A549 (cell line): ENCODE results near the gene STX8. TPM values are rescaled to one million over a fixed set of nuclear protein-coding genes. Genes with fewer than 3 reads are reported as not detected.

Experiments
- ATAC-seq, 2 experiments: fragments of 200-7000 bp in 1 of 2; fragments of >200 bp in 1 of 2; cut with Nextera tagmentation in 1 of 2; cut with Tn5 transposase in 1 of 2; 3 replicates each; pipeline versions ENCODE4 v1.8.0 to v1.9.1; 2018 to 2020; ENCODE audit warnings: mild to moderate bottlenecking in 1 of 2, moderate library complexity in 1 of 2
- CTCF ChIA-PET: fragments of 300-600 bp; sonication (Branson Sonifier 250); formaldehyde crosslinking; extraction: SDS; loops from one replicate; lab custom pipeline; 2021; ENCODE audit warnings: antibody characterized with exemption, inconsistent platforms; lab: Yijun Ruan, JAX
- POLR2A ChIA-PET: fragments of 350-600 bp; formaldehyde crosslinking; extraction: SDS; loops from one replicate; lab custom pipeline; 2021; ENCODE audit warnings: antibody characterized with exemption, inconsistent platforms; lab: Yijun Ruan, JAX
- DNase-seq, 2 experiments: peaks; one replicate each; pipeline versions ENCODE4 v3.0.0 to v3.0.0-alpha.2; 2011 to 2016; ENCODE audit warnings: low read depth in 1 of 2, low spot score in 1 of 2
- FAIRE-seq: peaks from 2 replicates; lab custom pipeline; 2011; peaks lifted over from hg19 to GRCh38; lab: Jason Lieb, UNC
- H3K27ac ChIP-seq, 2 experiments: fragments of >200 bp; sonication (Bioruptor Twin); formaldehyde crosslinking; 3 replicates each; pipeline ENCODE4 v1.5.1; 2016 to 2017
- H3K4me1 ChIP-seq: fragments of >200 bp; sonication (Bioruptor Twin); formaldehyde crosslinking; 3 replicates; pipeline ENCODE4 v1.6.1; 2016
- H3K4me2 ChIP-seq: fragments of >200 bp; sonication (Bioruptor Twin); formaldehyde crosslinking; 3 replicates; pipeline ENCODE4 v1.6.1; 2016
- H3K4me3 ChIP-seq: fragments of >200 bp; sonication (Bioruptor Twin); formaldehyde crosslinking; 3 replicates; pipeline ENCODE4 v1.5.1; 2016
- H3K9me3 ChIP-seq: fragments of >200 bp; sonication (Bioruptor Twin); formaldehyde crosslinking; 3 replicates; pipeline ENCODE4 v1.6.1; 2016
- CBX8 ChIP-seq: fragments of 200-600 bp; sonication (generic); IDR thresholded peaks from 2 replicates; pipeline ENCODE4 v1.6.1; 2016
- CEBPB ChIP-seq, 2 experiments: fragments of >200 bp in 1 of 2; sonication (Bioruptor Twin) in 1 of 2; formaldehyde crosslinking in 1 of 2; IDR thresholded peaks; 2 replicates each; pipeline ENCODE4 v1.6.1; 2012 to 2016
- EHMT2 ChIP-seq: fragments of 200-600 bp; sonication (generic); IDR thresholded peaks from 2 replicates; pipeline ENCODE4 v1.6.1; 2016; ENCODE audit warnings: antibody characterized with exemption, low read depth, mild to moderate bottlenecking, moderate library complexity
- EP300 ChIP-seq, 2 experiments: fragments of >200 bp; sonication (Bioruptor Twin); formaldehyde crosslinking; IDR thresholded peaks; 2 replicates in 1 of 2; 3 replicates in 1 of 2; pipeline ENCODE4 v1.6.1; 2016 to 2017
- ESRRA ChIP-seq: fragments of 150-350 bp; IDR thresholded peaks from 2 replicates; pipeline ENCODE4 v1.6.1; 2014; ENCODE audit warnings: mild to moderate bottlenecking, low read length, borderline replicate concordance
- FOSL2 ChIP-seq, 2 experiments: fragments of 450-650 bp in 1 of 2; fragments of >200 bp in 1 of 2; sonication (Bioruptor Twin) in 1 of 2; formaldehyde crosslinking; IDR thresholded peaks; 2 replicates each; pipeline versions ENCODE4 v1.5.0 to v1.6.1; 2016 to 2020; ENCODE audit warnings: mild to moderate bottlenecking in 1 of 2, moderate library complexity in 1 of 2
- HDAC2 ChIP-seq: fragments of 200-600 bp; sonication (generic); IDR thresholded peaks from 2 replicates; pipeline ENCODE4 v1.6.1; 2016
- HEYL ChIP-seq: fragments of 250-450 bp; sonication (Bioruptor Pico); IDR thresholded peaks from 2 replicates; pipeline ENCODE4 v1.8.0; 2021; ENCODE audit warnings: mild to moderate bottlenecking, moderate library complexity
- HOXA7 ChIP-seq: fragments of 250-450 bp; sonication (Bioruptor Pico); IDR thresholded peaks from 2 replicates; pipeline ENCODE4 v1.5.0; 2020; ENCODE audit warnings: mild to moderate bottlenecking, moderate library complexity
- HOXB5 ChIP-seq: fragments of 250-450 bp; sonication (Bioruptor Pico); IDR thresholded peaks from 2 replicates; pipeline ENCODE4 v1.5.0; 2020; ENCODE audit warnings: mild to moderate bottlenecking, moderate library complexity
- JUNB ChIP-seq: fragments of >200 bp; sonication (Bioruptor Twin); formaldehyde crosslinking; IDR thresholded peaks from 2 replicates; pipeline ENCODE4 v1.6.1; 2016
- KDM1A ChIP-seq: fragments of 200-600 bp; sonication (generic); IDR thresholded peaks from 2 replicates; pipeline ENCODE4 v1.6.1; 2016; ENCODE audit warnings: low read depth, mild to moderate bottlenecking
- MAFK ChIP-seq: fragments of 450-650 bp; IDR thresholded peaks from 2 replicates; pipeline ENCODE4 v1.6.1; 2014; ENCODE audit not compliant: partially characterized antibody
- MAZ ChIP-seq: fragments of 150-350 bp; IDR thresholded peaks from 2 replicates; pipeline ENCODE4 v1.6.1; 2014; ENCODE audit warnings: antibody characterized with exemption, low read depth, low read length, borderline replicate concordance
- MYC ChIP-seq: IDR thresholded peaks from 2 replicates; pipeline ENCODE4 v1.6.1; 2012; ENCODE audit warnings: mild to moderate bottlenecking, inconsistent platforms, low read length, improper control_type of control experiment, borderline replicate concordance
- NPAS2 ChIP-seq: fragments of 250-450 bp; sonication (Bioruptor Pico); IDR thresholded peaks from 2 replicates; pipeline ENCODE4 v1.8.0; 2022; ENCODE audit warnings: mild to moderate bottlenecking, moderate library complexity, borderline replicate concordance
- NR3C1 ChIP-seq: fragments of >200 bp; sonication (Bioruptor Twin); formaldehyde crosslinking; IDR thresholded peaks from 3 replicates; pipeline ENCODE4 v1.6.1; 2017
- RAD21 ChIP-seq, 2 experiments: fragments of >200 bp in 1 of 2; sonication (Bioruptor Twin) in 1 of 2; formaldehyde crosslinking in 1 of 2; IDR thresholded peaks in 1 of 2; conservative IDR thresholded peaks in 1 of 2; 2 replicates in 1 of 2; 3 replicates in 1 of 2; pipeline ENCODE4 v1.6.1; 2012 to 2018; ENCODE audit warnings: inconsistent platforms in 1 of 2
- RNF2 ChIP-seq: fragments of 200-600 bp; sonication (generic); IDR thresholded peaks from 2 replicates; pipeline ENCODE4 v1.6.1; 2016; ENCODE audit warnings: low read depth, mild to moderate bottlenecking, antibody characterized with exemption, moderate library complexity, borderline replicate concordance
- ZFP36 ChIP-seq: fragments of 450-650 bp; IDR thresholded peaks from 2 replicates; pipeline ENCODE4 v1.6.1; 2014; ENCODE audit warnings: borderline replicate concordance; ENCODE audit not compliant: partially characterized antibody
- ZNF302 ChIP-seq: fragments of 250-450 bp; sonication (Bioruptor Pico); IDR thresholded peaks from 2 replicates; pipeline ENCODE4 v1.9.0; 2021; ENCODE audit warnings: inconsistent platforms, mild to moderate bottlenecking, moderate library complexity
- ZSCAN20 ChIP-seq: fragments of 250-450 bp; sonication (Bioruptor Pico); IDR thresholded peaks from 2 replicates; pipeline ENCODE4 v1.8.0; 2022; ENCODE audit warnings: mild to moderate bottlenecking, moderate library complexity
- WGBS: methylation state at CpG from one replicate; pipeline ENCODE4 v1.1.6; 2017; ENCODE audit errors: missing lambda C conversion rate; 5-methylcytosine and 5-hydroxymethylcytosine counted together
- polyA plus RNA-seq, 4 experiments: library from polyadenylated mRNA; depleted of rRNA in 3 of 4; stranded (reverse); fragments of >200 nt; fragmentation: RNase III in 1 of 4; extraction: RNeasy Plus Mini Kit Qiagen cat#74134 plus additional on column Dnase treatment in 1 of 4; gene quantifications; 2 replicates in 3 of 4; 3 replicates in 1 of 4; pipeline ENCODE4 v1.2.3, GENCODE V29; 2011 to 2017

Gene STX8
- polyA plus RNA-seq, 2 of the 4 experiments (the other 2 are of a cell fraction), result 93.6 to 168 TPM

GRCh38 chr17:9443811-9444210, 131.8 kb downstream of the STX8 start:
- ATAC-seq, result no peak
- TF ChIP-seq HEYL (CRISPR knock-in tag) (no peak), NPAS2 (no peak), HDAC2 (no peak), KDM1A (no peak), EP300 (IDR thresholded peaks at IDR 0.05) (no peak), JUNB (no peak), CBX8 (no peak), ZFP36 (no peak), ZNF302 (CRISPR knock-in tag) (no peak), ZSCAN20 (CRISPR knock-in tag) (no peak), MAFK (no peak), EHMT2 (no peak), NR3C1 (no peak), FOSL2 (IDR thresholded peaks at IDR 0.05) (no peak), FOSL2 (CRISPR knock-in tag; IDR thresholded peaks at IDR 0.05) (no peak), HOXB5 (CRISPR knock-in tag) (no peak), MAZ (no peak), CEBPB (IDR thresholded peaks at IDR 0.05) (no peak)
- H3K4me3 ChIP-seq, result no peak overlapping the region
- H3K9me3 ChIP-seq, result no peaks in the 10 kb centered on the region
- H3K4me1 ChIP-seq, result no peaks in the 10 kb centered on the region
- POLR2A ChIA-PET, result no interaction called here
- DNase-seq, result no peak
- no peak overlapping the region for H3K4me2 ChIP-seq
- 87% methylated on average over 5 of the region's 5 CpGs for WGBS
- FAIRE-seq, result no peak
- no peak overlapping the region for H3K27ac ChIP-seq
- CTCF ChIA-PET, result no interaction called here

DNA sequence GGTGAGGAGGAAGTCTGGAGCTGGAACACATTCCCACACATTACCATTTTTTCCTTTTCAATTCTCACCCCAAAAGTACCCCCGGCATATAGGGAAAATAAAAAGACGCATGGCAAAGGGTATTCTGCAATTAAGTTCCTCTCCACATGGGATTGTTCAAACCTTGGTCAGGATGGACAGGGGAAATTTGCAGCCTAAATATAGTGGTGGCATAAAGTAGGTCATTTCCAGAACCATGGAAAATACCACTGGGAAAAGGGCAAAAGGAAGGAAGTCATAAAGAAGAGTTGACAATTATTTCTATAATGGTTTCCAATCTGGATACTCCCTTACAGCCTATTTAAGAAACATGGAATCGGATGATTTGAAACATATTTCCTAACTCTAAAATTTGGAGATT, 135.8 kb downstream of the STX8 start:
- no peaks in the 10 kb centered on the region for H3K9me3 ChIP-seq
- H3K4me3 ChIP-seq, result no peak overlapping the region
- DNase-seq (no peak), FAIRE-seq (no peak), ATAC-seq (no peak)
- no peaks in the 10 kb centered on the region for H3K4me1 ChIP-seq
- CTCF ChIA-PET, result no interaction called here
- no peak overlapping the region for H3K27ac ChIP-seq
- POLR2A ChIA-PET, result no interaction called here
- H3K4me2 ChIP-seq, result no peak overlapping the region
- WGBS, result 95% methylated on average over 3 of the region's 3 CpGs
- TF ChIP-seq HOXA7 (CRISPR knock-in tag) (no peak), CEBPB (IDR thresholded peaks at IDR 0.05) (no peak), MAZ (no peak)

GRCh38 chr17:9436630-9437029, 139.0 kb downstream of the STX8 start:
- no peak for TF ChIP-seq RAD21 (conservative IDR thresholded peaks at IDR 0.05 in 1 of 2, IDR thresholded peaks at IDR 0.05 in 1 of 2)
- no peak for TF ChIP-seq RNF2
- TF ChIP-seq FOSL2 (IDR thresholded peaks at IDR 0.05), result no peak
- TF ChIP-seq FOSL2 (CRISPR knock-in tag; IDR thresholded peaks at IDR 0.05), result no peak
- TF ChIP-seq MAFK, result no peak
- no peak for TF ChIP-seq MYC
- no peak for DNase-seq
- ChIA-PET POLR2A (no interaction called here), CTCF (interaction anchor here (1.1 to 2.0 kb wide), 4 partner anchors 11 to 66 kb away, joined by 3 to 5 read pairs (median 4); no protein-coding TSS in a partner anchor)
- Histone ChIP-seq H3K27ac (no peak overlapping the region), H3K9me3 (no peaks in the 10 kb centered on the region), H3K4me2 (no peak overlapping the region), H3K4me1 (no peaks in the 10 kb centered on the region), H3K4me3 (no peak overlapping the region)
- WGBS, result 89% methylated on average over 1 of the region's 1 CpG
- FAIRE-seq, result no peak
- ATAC-seq, result no peak

DNA sequence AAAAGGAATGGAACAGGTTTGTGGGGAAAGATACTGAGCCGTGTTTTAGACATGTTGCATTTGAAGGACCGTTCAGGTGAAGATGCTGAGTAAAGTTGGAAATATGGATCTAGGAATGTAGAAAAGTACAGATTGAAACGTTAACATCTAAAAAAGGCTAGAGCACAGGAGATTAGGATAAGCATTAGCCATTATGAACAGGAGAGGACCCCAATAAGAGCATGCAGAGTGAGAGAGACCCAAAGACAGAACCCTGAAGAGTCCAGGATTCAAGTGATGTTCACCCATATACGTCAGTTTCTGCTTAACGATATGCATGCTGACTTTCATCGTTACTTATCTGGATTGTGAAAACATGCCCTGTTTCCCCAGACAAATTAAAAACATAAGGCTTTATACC, 140.5 kb downstream of the STX8 start:
- no peaks in the 10 kb centered on the region for H3K4me1 ChIP-seq
- H3K9me3 ChIP-seq, result no peaks in the 10 kb centered on the region
- 81% methylated on average over 6 of the region's 6 CpGs for WGBS
- no peak overlapping the region for H3K27ac ChIP-seq
- no peak for DNase-seq
- ChIA-PET POLR2A (no interaction called here), CTCF (no interaction called here)
- no peak overlapping the region for H3K4me3 ChIP-seq
- no peak overlapping the region for H3K4me2 ChIP-seq
- ATAC-seq, result no peak
- FAIRE-seq, result no peak
- no peak for TF ChIP-seq KDM1A
- TF ChIP-seq ESRRA, result no peak
